ENCODE measurements around the gene TBX10. TPM values are rescaled to one million over a fixed set of nuclear protein-coding genes. Genes with fewer than 3 reads are reported as not detected.

The TBX10 gene
- total RNA-seq, 1 experiment from 2014 or later, result not detected

GRCh38 chr11:67654225-67654624 is 14.7 kb upstream of the TBX10 start:
- no peak for TF ChIP-seq CTCF (conservative IDR thresholded peaks at IDR 0.05)
- no peak overlapping the region for H3K14ac ChIP-seq (ENCODE audit: insufficient read depth, low read length)
- WGBS (ENCODE audit: extremely low coverage, insufficient read length, low lambda C conversion rate), result no CpG with 5 or more reads among the region's 9 CpGs

More at GRCh38 chr11:67654225-67654624, 14.7 kb upstream of the TBX10 start:
- no peak overlapping the region for H2AFZ ChIP-seq (ENCODE audit: low read length)
- peaks cover 16% of the 10 kb centered on the region for H3K9me3 ChIP-seq (ENCODE audit: control insufficient read depth, low read depth, low read length)
- no peak overlapping the region for H3T11ph ChIP-seq (ENCODE audit: low read length)
- H3K9me3 Mint-ChIP-seq, result peaks cover 30% of the 10 kb centered on the region in 2 experiments
- H3K27ac ChIP-seq (ENCODE audit: insufficient read length, low read depth, low read length), result no peak overlapping the region
- no peaks in the 10 kb centered on the region for H3K23me2 ChIP-seq (ENCODE audit: insufficient read length, low read depth, low read length, poor library complexity, severe bottlenecking)
- H3K79me1 ChIP-seq (ENCODE audit: insufficient read depth, low read depth, low read length, poor library complexity, severe bottlenecking), result no peaks in the 10 kb centered on the region
- H3K27me3 ChIP-seq (ENCODE audit: insufficient read depth, low read length), result no peaks in the 10 kb centered on the region
- H4K5ac ChIP-seq (ENCODE audit: insufficient read length, low read depth, low read length), result no peak overlapping the region
- H3K79me2 ChIP-seq (ENCODE audit: insufficient read depth, low read length), result no peaks in the 10 kb centered on the region
- no peak overlapping the region for H3K23ac ChIP-seq (ENCODE audit: insufficient read length, low read depth, low read length)
- no peak overlapping the region for H2BK120ac ChIP-seq (ENCODE audit: low read depth, low read length, poor library complexity, severe bottlenecking)
- no peak overlapping the region for H3K56ac ChIP-seq (ENCODE audit: insufficient read length, low read depth, low read length)
- no peak overlapping the region for H3K4ac ChIP-seq (ENCODE audit: low read depth, low read length)
- no peak overlapping the region for H3K4me3 Mint-ChIP-seq
- no peak for DNase-seq
- H3K18ac ChIP-seq (ENCODE audit: insufficient read length, low read depth, low read length), result no peak overlapping the region
- no peak overlapping the region for H3K9ac ChIP-seq (ENCODE audit: extremely low read depth, insufficient read length, low read length)
- H2BK5ac ChIP-seq (ENCODE audit: insufficient read length, low read length), result no peak overlapping the region
- H3K4me2 ChIP-seq (ENCODE audit: insufficient read depth, insufficient read length, low read length), result no peak overlapping the region
- H4K91ac ChIP-seq (ENCODE audit: insufficient read length, low read depth, low read length), result no peak overlapping the region
- no peaks in the 10 kb centered on the region for H3K4me1 ChIP-seq (ENCODE audit: insufficient read depth, low read length)
- peaks cover 0 to 16% (median 6%) of the 10 kb centered on the region in 3 experiments; a peak in 3 of 7 replicates for H3K36me3 Mint-ChIP-seq (ENCODE audit: insufficient read depth in 1 of 3, low read depth in 3 of 3)
- H2BK20ac ChIP-seq (ENCODE audit: low read depth, low read length, poor library complexity, severe bottlenecking), result no peak overlapping the region
- no peak overlapping the region for H4K8ac ChIP-seq (replicated peaks; ENCODE audit: insufficient read length, low read depth, low read length)
- H2AK5ac ChIP-seq (ENCODE audit: insufficient read length, low read length), result no peak overlapping the region
- no peak overlapping the region for H2BK15ac ChIP-seq (ENCODE audit: low read depth, low read length)
- H3K4me1 Mint-ChIP-seq, result peaks cover 3 to 7% of the 10 kb centered on the region in 2 experiments; a peak in 3 of 4 replicates
- no peak overlapping the region for H2BK12ac ChIP-seq (ENCODE audit: insufficient read length, low read depth, low read length)
- no peak overlapping the region for H3K27ac Mint-ChIP-seq
- peaks cover 20% of the 10 kb centered on the region for H3K27me3 Mint-ChIP-seq (ENCODE audit: low read depth)
- H4K20me1 ChIP-seq (ENCODE audit: control insufficient read depth, insufficient read depth, insufficient read length), result no peaks in the 10 kb centered on the region

All from H9 (cell line).